H9 (cell line): ENCODE results near the gene NDUFA11. TPM values are rescaled to one million over a fixed set of nuclear protein-coding genes. Genes with fewer than 3 reads are reported as not detected.

Experiments used
- DNase-seq: peaks from one replicate; pipeline ENCODE4 v3.0.0-alpha.2; 2017
- H2AFZ ChIP-seq: one replicate; pipeline ENCODE4 v1.6.1; 2013; ENCODE audit warnings: mild to moderate bottlenecking, low read length, control low read depth, moderate library complexity
- H2AK5ac ChIP-seq: 2 replicates; pipeline ENCODE4 v1.6.1; 2013; ENCODE audit warnings: low read length, control low read depth, mixed read lengths; ENCODE audit not compliant: insufficient read length
- H2BK120ac ChIP-seq: one replicate; pipeline ENCODE4 v1.6.1; 2013; ENCODE audit warnings: low read depth, mild to moderate bottlenecking, low read length, control low read depth, inconsistent platforms; ENCODE audit not compliant: poor library complexity, severe bottlenecking
- H2BK12ac ChIP-seq: 2 replicates; pipeline ENCODE4 v1.6.1; 2013; ENCODE audit warnings: low read length, control low read depth, mixed read lengths, low read depth; ENCODE audit not compliant: insufficient read length
- H2BK15ac ChIP-seq: 2 replicates; pipeline ENCODE4 v1.6.1; 2013; ENCODE audit warnings: low read depth, low read length, control low read depth
- H2BK20ac ChIP-seq: one replicate; pipeline ENCODE4 v1.6.1; 2013; ENCODE audit warnings: low read depth, mild to moderate bottlenecking, low read length, control low read depth, inconsistent platforms; ENCODE audit not compliant: poor library complexity, severe bottlenecking
- H2BK5ac ChIP-seq: 2 replicates; pipeline ENCODE4 v1.6.1; 2013; ENCODE audit warnings: low read length, control low read depth, mixed read lengths; ENCODE audit not compliant: insufficient read length
- H3K14ac ChIP-seq: 2 replicates; pipeline ENCODE4 v1.6.1; 2013; ENCODE audit warnings: low read length, control low read depth; ENCODE audit not compliant: insufficient read depth
- H3K18ac ChIP-seq: 2 replicates; pipeline ENCODE4 v1.6.1; 2013; ENCODE audit warnings: low read depth, mild to moderate bottlenecking, mixed read lengths, low read length, control low read depth; ENCODE audit not compliant: insufficient read length
- H3K23ac ChIP-seq: 2 replicates; pipeline ENCODE4 v1.6.1; 2013; ENCODE audit warnings: low read length, control low read depth, mixed read lengths, low read depth; ENCODE audit not compliant: insufficient read length
- H3K23me2 ChIP-seq: 2 replicates; pipeline ENCODE4 v1.6.1; 2013; ENCODE audit warnings: low read depth, mild to moderate bottlenecking, mixed read lengths, low read length, control low read depth; ENCODE audit not compliant: insufficient read length, poor library complexity, severe bottlenecking
- H3K27ac ChIP-seq: 2 replicates; pipeline ENCODE4 v1.5.1; 2013; ENCODE audit warnings: low read length, control low read depth, mixed read lengths, low read depth; ENCODE audit not compliant: insufficient read length
- H3K27me3 ChIP-seq: 2 replicates; pipeline ENCODE4 v1.6.1; 2013; ENCODE audit warnings: low read length, control low read depth, inconsistent platforms; ENCODE audit not compliant: insufficient read depth
- H3K4ac ChIP-seq: 2 replicates; pipeline ENCODE4 v1.6.1; 2013; ENCODE audit warnings: low read depth, mild to moderate bottlenecking, control low read depth, inconsistent platforms, low read length, moderate library complexity
- H3K4me1 ChIP-seq: 2 replicates; pipeline ENCODE4 v1.6.1; 2013; ENCODE audit warnings: low read length, control low read depth, inconsistent platforms; ENCODE audit not compliant: insufficient read depth
- H3K4me2 ChIP-seq: 2 replicates; pipeline ENCODE4 v1.6.1; 2013; ENCODE audit warnings: low read length, control low read depth, mixed read lengths; ENCODE audit not compliant: insufficient read length, insufficient read depth
- H3K56ac ChIP-seq: 2 replicates; pipeline ENCODE4 v1.6.1; 2013; ENCODE audit warnings: low read depth, mild to moderate bottlenecking, mixed read lengths, low read length, control low read depth; ENCODE audit not compliant: insufficient read length
- H3K79me1 ChIP-seq: 2 replicates; pipeline ENCODE4 v1.6.1; 2013; ENCODE audit warnings: low read depth, mild to moderate bottlenecking, moderate library complexity, low read length, control low read depth, inconsistent platforms; ENCODE audit not compliant: insufficient read depth, poor library complexity, severe bottlenecking
- H3K79me2 ChIP-seq: 2 replicates; pipeline ENCODE4 v1.6.1; 2013; ENCODE audit warnings: low read length, control low read depth, inconsistent platforms; ENCODE audit not compliant: insufficient read depth
- H3K9ac ChIP-seq: 2 replicates; pipeline ENCODE4 v1.6.1; 2013; ENCODE audit warnings: low read length, control low read depth, mixed read lengths; ENCODE audit not compliant: insufficient read length; ENCODE audit errors: extremely low read depth
- H3K9me3 ChIP-seq: one replicate; pipeline ENCODE4 v1.6.1; 2013; ENCODE audit warnings: low read depth, low read length, inconsistent platforms; ENCODE audit not compliant: control insufficient read depth
- H3T11ph ChIP-seq: one replicate; pipeline ENCODE4 v1.6.1; 2013; ENCODE audit warnings: mild to moderate bottlenecking, low read length, control low read depth, inconsistent platforms
- H4K20me1 ChIP-seq: one replicate; pipeline ENCODE4 v1.6.1; 2013; ENCODE audit not compliant: control insufficient read depth, insufficient read length, insufficient read depth
- H4K5ac ChIP-seq: 2 replicates; pipeline ENCODE4 v1.6.1; 2013; ENCODE audit warnings: low read depth, mild to moderate bottlenecking, mixed read lengths, low read length, control low read depth; ENCODE audit not compliant: insufficient read length
- H4K8ac ChIP-seq: replicated peaks from 2 replicates; pipeline ENCODE4 v1.6.1; 2013; ENCODE audit warnings: low read length, control low read depth, mixed read lengths, low read depth; ENCODE audit not compliant: insufficient read length
- H4K91ac ChIP-seq: 2 replicates; pipeline ENCODE4 v1.6.1; 2013; ENCODE audit warnings: low read depth, mild to moderate bottlenecking, moderate library complexity, mixed read lengths, low read length, control low read depth; ENCODE audit not compliant: insufficient read length
- H3K27ac Mint-ChIP-seq, 3 experiments: 2 replicates in 2 of 3; 3 replicates in 1 of 3; pipeline ENCODE4 v1.8.0; 2020 to 2021; ENCODE audit warnings: mixed read lengths in 3 of 3, mild to moderate bottlenecking in 1 of 3, moderate library complexity in 1 of 3
- H3K27me3 Mint-ChIP-seq: 2 replicates; pipeline ENCODE4 v1.8.0; 2021; ENCODE audit warnings: low read depth, mild to moderate bottlenecking, moderate library complexity, mixed read lengths
- H3K36me3 Mint-ChIP-seq, 3 experiments: 2 replicates in 2 of 3; 3 replicates in 1 of 3; pipeline ENCODE4 v1.8.0; 2020 to 2021; ENCODE audit warnings: low read depth in 3 of 3, mixed read lengths in 3 of 3; ENCODE audit not compliant: insufficient read depth in 1 of 3
- H3K4me1 Mint-ChIP-seq, 2 experiments: 2 replicates each; pipeline ENCODE4 v1.8.0; 2020; ENCODE audit warnings: mixed read lengths in 2 of 2
- H3K4me3 Mint-ChIP-seq, 2 experiments: 2 replicates in 1 of 2; 3 replicates in 1 of 2; pipeline ENCODE4 v1.8.0; 2020 to 2021; ENCODE audit warnings: mild to moderate bottlenecking in 2 of 2, mixed read lengths in 2 of 2, moderate library complexity in 1 of 2
- H3K9me3 Mint-ChIP-seq, 2 experiments: 2 replicates in 1 of 2; 3 replicates in 1 of 2; pipeline ENCODE4 v1.8.0; 2020; ENCODE audit warnings: mild to moderate bottlenecking in 2 of 2, mixed read lengths in 2 of 2, moderate library complexity in 1 of 2
- WGBS: extraction: QIAGEN DNeasy Blood & Tissue Kit; methylation state at CpG from one replicate; pipeline ENCODE4 v1.1.7; 2013; ENCODE audit warnings: missing lambda C conversion rate, low lambda C conversion rate, mixed read lengths; ENCODE audit not compliant: insufficient read length; ENCODE audit errors: extremely low coverage; 5-methylcytosine and 5-hydroxymethylcytosine counted together
- total RNA-seq: library from RNA; stranded (reverse); gene quantifications from 2 replicates; pipeline ENCODE4 v1.2.1, GENCODE V29; 2021
- TF ChIP-seq, protein P1 (sequence below): fragments of 200-600 bp; sonication (generic); conservative IDR thresholded peaks from 3 replicates; pipeline ENCODE4 v1.8.0; 2021; ENCODE audit warnings: antibody characterized with exemption, mild to moderate bottlenecking

NDUFA11 gene
- total RNA-seq, 1 experiment from 2014 or later: 282 TPM

GRCh38 chr19:5932609-5933262 lies 29.1 kb upstream of the NDUFA11 start:
- Histone ChIP-seq H3K4me1 (no peaks in the 10 kb centered on the region), H2AK5ac (no peak overlapping the region), H3K56ac (no peak overlapping the region), H2BK120ac (no peak overlapping the region), H4K8ac (no peak overlapping the region), H2BK15ac (no peak overlapping the region), H3K4me2 (no peak overlapping the region), H3K14ac (no peak overlapping the region), H3T11ph (no peak overlapping the region), H3K23ac (no peak overlapping the region), H3K79me1 (no peaks in the 10 kb centered on the region), H2BK12ac (no peak overlapping the region), H3K27me3 (no peaks in the 10 kb centered on the region), H3K27ac (no peak overlapping the region), H3K18ac (no peak overlapping the region), H3K23me2 (no peaks in the 10 kb centered on the region), H3K79me2 (no peaks in the 10 kb centered on the region), H2BK20ac (no peak overlapping the region), H4K5ac (no peak overlapping the region), H4K20me1 (no peaks in the 10 kb centered on the region), H2AFZ (no peak overlapping the region), H3K4ac (no peak overlapping the region), H2BK5ac (no peak overlapping the region), H3K9ac (no peak overlapping the region), H4K91ac (no peak overlapping the region), H3K9me3 (no peaks in the 10 kb centered on the region)
- H3K27ac Mint-ChIP-seq: peak overlapping the region in 1 of 3 experiments; percentile 45; a peak in 1 of 7 replicates
- peaks cover 0 to 5% of the 10 kb centered on the region in 2 experiments; a peak in 1 of 4 replicates for H3K4me1 Mint-ChIP-seq
- no peak for DNase-seq
- no CpG with 5 or more reads among the region's 21 CpGs for WGBS
- H3K27me3 Mint-ChIP-seq: no peaks in the 10 kb centered on the region; the same call in 1 of the 2 replicates
- peaks cover 19 to 77% (median 66%) of the 10 kb centered on the region in 3 experiments for H3K36me3 Mint-ChIP-seq
- TF ChIP-seq, protein P1, sequence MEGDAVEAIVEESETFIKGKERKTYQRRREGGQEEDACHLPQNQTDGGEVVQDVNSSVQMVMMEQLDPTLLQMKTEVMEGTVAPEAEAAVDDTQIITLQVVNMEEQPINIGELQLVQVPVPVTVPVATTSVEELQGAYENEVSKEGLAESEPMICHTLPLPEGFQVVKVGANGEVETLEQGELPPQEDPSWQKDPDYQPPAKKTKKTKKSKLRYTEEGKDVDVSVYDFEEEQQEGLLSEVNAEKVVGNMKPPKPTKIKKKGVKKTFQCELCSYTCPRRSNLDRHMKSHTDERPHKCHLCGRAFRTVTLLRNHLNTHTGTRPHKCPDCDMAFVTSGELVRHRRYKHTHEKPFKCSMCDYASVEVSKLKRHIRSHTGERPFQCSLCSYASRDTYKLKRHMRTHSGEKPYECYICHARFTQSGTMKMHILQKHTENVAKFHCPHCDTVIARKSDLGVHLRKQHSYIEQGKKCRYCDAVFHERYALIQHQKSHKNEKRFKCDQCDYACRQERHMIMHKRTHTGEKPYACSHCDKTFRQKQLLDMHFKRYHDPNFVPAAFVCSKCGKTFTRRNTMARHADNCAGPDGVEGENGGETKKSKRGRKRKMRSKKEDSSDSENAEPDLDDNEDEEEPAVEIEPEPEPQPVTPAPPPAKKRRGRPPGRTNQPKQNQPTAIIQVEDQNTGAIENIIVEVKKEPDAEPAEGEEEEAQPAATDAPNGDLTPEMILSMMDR: no peak
- H3K9me3 Mint-ChIP-seq: no peaks in the 10 kb centered on the region
- no peak overlapping the region for H3K4me3 Mint-ChIP-seq
